NB4 (cell line): Measurements from ENCODE around the gene RPTOR.

Experiments
- CTCF ChIP-seq: IDR thresholded peaks from one replicate; pipeline ENCODE4 v1.5.1; 2012; ENCODE audit warnings: low read depth, low read length
- TF ChIP-seq, protein P1 (sequence below): IDR thresholded peaks from 2 replicates; pipeline ENCODE4 v1.6.1; 2011; ENCODE audit warnings: low read depth, low read length

- TF ChIP-seq, protein P1, sequence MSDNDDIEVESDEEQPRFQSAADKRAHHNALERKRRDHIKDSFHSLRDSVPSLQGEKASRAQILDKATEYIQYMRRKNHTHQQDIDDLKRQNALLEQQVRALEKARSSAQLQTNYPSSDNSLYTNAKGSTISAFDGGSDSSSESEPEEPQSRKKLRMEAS, result no peak
- TF ChIP-seq CTCF, result no peak
Measured at GRCh38 chr17:80845863-80846671, 301.4 kb downstream of the RPTOR start.
